Measurements from ENCODE around the gene CAPN3.

The CAPN3 gene

DNA sequence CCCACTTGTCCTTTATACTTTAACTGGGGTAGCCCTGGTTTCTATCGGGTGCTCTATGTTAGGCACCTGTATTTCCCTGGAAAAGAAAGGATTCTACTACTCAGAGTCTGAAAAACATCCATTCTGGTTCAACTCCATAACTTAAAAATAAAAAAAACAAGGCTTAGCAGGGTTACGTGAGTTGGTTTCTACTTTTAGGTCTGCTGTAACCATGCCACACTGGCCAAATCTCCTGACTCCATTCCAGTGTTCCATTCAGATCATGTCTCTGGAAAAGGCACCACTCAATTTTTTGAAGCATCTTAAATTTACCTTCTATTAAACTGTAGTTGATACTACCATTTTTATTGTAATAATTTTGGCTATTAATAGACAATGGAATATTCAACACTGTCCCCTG, 62.1 kb downstream of the CAPN3 start:
- Mint-ChIP-seq H3K4me1 (no peaks in the 10 kb centered on the region), H3K27ac (no peak overlapping the region), H3K9me3 (no peaks in the 10 kb centered on the region), H3K27me3 (no peaks in the 10 kb centered on the region), H3K36me3 (peaks cover 42% of the 10 kb centered on the region), H3K4me3 (no peak overlapping the region)
- CTCF ChIA-PET = no interaction called here
- DNase-seq = no peak

DNA sequence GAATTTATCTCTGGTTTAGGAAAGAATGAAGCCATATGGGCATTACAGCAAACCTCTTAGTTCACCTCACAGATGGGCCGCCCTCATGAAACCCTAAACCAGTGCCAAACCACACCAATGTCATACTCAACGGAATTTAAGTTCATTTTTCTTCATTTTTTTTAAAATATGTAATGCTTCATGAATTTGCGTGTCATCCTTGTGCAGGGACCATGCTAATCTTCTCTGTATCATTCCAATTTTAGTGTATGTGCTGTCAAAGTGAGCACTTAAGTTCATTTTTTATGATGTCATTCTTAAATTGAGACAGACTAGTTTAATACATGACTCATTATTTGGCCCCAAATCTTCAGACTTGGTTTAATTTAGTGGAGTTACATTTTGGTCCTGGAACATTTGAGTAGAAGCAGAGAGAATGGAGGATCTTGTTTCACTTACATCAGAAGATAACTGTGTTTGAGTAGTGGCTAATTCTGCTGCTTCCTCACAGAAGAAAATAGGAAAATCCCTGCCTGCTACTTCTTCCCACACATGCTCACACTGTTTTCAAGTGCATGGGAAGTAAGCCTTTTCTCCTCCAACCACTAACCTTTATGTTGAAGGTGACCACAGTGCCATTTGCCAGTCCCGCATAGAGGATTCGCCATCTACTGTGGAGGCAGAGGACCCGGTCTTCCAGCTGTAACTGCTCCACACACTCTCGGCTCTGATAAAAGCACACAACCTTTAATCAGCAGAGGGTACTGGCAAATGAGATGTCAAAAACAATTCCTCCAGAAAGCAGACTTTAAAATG, 68.3 kb downstream of the CAPN3 start:
- no peaks in the 10 kb centered on the region for H3K27me3 Mint-ChIP-seq
- H3K27ac Mint-ChIP-seq = no peak overlapping the region
- no peaks in the 10 kb centered on the region for H3K4me1 Mint-ChIP-seq
- CTCF ChIA-PET = no interaction called here
- no peak overlapping the region for H3K4me3 Mint-ChIP-seq
- no peaks in the 10 kb centered on the region for H3K9me3 Mint-ChIP-seq
- peaks cover 53% of the 10 kb centered on the region for H3K36me3 Mint-ChIP-seq
- DNase-seq = no peak

DNA sequence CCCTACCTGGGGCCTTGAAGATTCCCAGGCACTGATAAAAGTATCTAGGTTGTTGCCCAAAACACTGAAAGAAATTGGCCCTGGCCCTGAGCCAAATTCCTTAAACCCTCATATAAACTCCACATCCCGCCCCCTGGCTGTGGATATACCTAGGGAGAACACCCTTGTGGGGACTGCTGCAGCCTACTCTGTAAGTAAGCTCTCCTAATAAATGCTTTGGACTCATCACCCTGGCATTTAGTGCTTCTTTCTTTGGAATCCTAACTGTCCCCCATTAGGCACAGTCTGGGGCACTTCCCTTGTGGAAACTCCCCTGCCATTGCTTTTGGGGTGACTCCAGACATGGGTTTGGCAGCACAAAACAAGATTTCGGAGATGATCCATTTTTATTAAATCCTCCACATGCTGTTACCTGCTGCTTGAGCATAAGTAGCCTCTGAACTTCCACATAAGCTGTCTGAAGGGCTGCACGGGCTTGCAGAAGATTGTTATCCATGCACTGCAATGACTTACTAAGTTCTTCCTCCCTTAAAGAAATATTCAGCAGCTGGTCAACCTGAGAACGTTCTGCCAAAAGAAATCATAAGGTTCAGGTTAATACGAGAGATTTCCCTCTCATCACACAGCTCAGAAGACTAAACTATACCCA, 85.2 kb downstream of the CAPN3 start:
- H3K27ac Mint-ChIP-seq = no peak overlapping the region
- H3K36me3 Mint-ChIP-seq = peaks cover 25% of the 10 kb centered on the region
- H3K4me3 Mint-ChIP-seq = no peak overlapping the region
- no peaks in the 10 kb centered on the region for H3K27me3 Mint-ChIP-seq
- CTCF ChIA-PET = interaction anchor here (1.1 kb wide), 1 partner anchor 27 kb away, joined by 4 read pairs; no protein-coding TSS in a partner anchor
- DNase-seq = no peak
- H3K4me1 Mint-ChIP-seq = no peaks in the 10 kb centered on the region
- H3K9me3 Mint-ChIP-seq = no peaks in the 10 kb centered on the region

DNA sequence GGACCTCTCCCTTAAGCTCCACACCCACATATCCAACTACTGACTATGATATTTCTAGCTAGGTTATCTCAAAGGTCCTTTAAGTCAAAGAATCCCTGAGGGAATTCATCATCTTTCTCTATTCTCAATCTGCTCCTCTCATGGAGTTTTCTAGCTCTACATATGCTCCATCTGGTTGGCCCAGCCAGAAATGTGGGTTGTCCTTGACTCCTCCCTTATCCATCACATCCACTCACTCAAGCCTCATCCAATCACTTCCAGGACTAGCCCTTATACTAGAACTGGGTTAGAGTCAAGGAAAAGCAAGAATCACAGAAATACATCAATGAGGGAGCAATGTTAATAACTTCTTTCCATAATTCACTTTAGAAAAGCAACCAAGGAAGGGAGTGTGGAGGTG, 86.2 kb downstream of the CAPN3 start:
- DNase-seq = no peak
- no peaks in the 10 kb centered on the region for H3K27me3 Mint-ChIP-seq
- H3K27ac Mint-ChIP-seq = no peak overlapping the region
- H3K4me1 Mint-ChIP-seq = no peaks in the 10 kb centered on the region
- H3K36me3 Mint-ChIP-seq = peaks cover 34% of the 10 kb centered on the region
- no peaks in the 10 kb centered on the region for H3K9me3 Mint-ChIP-seq
- no peak overlapping the region for H3K4me3 Mint-ChIP-seq
- CTCF ChIA-PET = interaction anchor here (0.6 to 1.1 kb wide), 2 partner anchors 26 to 106 kb away, joined by 3 to 4 read pairs; no protein-coding TSS in a partner anchor

DNA sequence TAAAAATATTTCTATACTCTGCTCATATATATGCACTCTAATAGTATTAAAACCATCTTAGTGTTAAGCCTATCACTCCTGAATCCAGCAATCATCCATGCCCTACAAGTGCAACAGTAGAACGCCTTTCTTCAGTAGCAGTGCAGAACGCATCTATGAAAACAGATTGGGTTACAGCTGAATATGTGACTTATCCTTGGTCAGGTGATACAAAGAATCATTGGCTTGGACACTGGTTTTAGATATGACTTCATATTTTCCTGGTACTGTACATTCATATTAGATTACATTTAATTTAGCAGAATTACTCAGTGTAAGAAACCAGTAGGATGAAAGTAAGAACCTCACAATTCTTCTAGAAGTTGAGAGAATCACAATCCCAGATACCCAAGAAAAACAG, 88.3 kb downstream of the CAPN3 start:
- Mint-ChIP-seq H3K27ac (no peak overlapping the region), H3K4me3 (no peak overlapping the region), H3K9me3 (no peaks in the 10 kb centered on the region), H3K4me1 (no peaks in the 10 kb centered on the region), H3K36me3 (peaks cover 40% of the 10 kb centered on the region), H3K27me3 (no peaks in the 10 kb centered on the region)
- CTCF ChIA-PET = no interaction called here
- no peak for DNase-seq

DNA sequence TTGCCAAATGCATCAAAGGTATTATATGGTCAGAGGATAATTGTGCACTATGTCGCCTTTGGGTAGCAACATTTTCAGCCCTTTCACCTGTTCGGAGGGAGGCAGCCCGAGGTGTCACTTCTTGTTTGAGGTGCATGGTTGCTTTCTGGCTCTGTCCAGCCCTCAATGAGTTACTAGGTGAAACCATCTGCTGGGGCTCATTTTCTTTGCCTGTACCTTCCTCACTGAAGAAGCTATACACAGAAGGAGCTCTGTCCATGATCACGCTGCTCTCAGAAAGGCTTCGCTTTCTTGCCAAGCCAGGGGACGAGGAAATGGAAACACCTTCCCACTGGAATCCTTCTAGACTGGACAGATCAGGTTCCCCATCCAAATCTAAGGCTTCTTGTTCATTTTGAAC, 89.0 kb downstream of the CAPN3 start:
- H3K9me3 Mint-ChIP-seq = no peaks in the 10 kb centered on the region
- H3K4me1 Mint-ChIP-seq = no peaks in the 10 kb centered on the region
- no peaks in the 10 kb centered on the region for H3K27me3 Mint-ChIP-seq
- H3K36me3 Mint-ChIP-seq = peaks cover 40% of the 10 kb centered on the region
- DNase-seq = no peak
- CTCF ChIA-PET = no interaction called here
- H3K27ac Mint-ChIP-seq = no peak overlapping the region
- H3K4me3 Mint-ChIP-seq = no peak overlapping the region

DNA sequence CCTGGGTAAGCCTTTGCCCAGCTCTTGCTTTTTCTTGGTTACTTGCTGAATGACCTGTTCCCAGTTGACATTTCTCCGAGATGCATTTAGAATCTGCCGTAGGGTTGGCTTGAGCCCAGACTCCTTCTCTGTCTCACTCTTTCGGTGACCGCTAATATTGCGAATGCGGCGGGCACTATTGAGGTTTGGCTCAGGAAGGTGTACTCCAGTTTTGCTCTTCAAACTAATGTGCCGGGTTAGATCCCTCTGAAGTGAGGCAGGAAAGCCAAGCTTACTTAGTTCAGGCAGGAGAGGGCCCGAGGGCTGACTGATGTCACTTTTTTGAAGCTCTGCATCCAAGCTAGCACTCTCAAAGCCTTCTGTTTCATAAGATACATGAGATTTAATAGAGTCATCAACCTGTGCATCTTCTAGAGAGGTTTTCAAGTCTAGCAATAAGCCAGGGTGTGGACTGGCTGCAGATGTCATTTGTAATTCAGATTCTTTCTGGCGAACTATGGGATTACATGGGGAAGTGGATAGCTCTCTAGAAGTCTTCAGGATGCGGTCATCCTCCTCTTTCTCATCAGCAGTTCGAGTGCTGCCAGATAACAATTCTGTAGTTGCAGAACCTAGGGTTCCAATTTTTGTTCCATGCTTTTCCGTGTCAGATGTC, 90.6 kb downstream of the CAPN3 start:
- no peak overlapping the region for H3K4me3 Mint-ChIP-seq
- no peaks in the 10 kb centered on the region for H3K4me1 Mint-ChIP-seq
- H3K9me3 Mint-ChIP-seq = no peaks in the 10 kb centered on the region
- no peak overlapping the region for H3K27ac Mint-ChIP-seq
- no peak for DNase-seq
- no peaks in the 10 kb centered on the region for H3K27me3 Mint-ChIP-seq
- CTCF ChIA-PET = no interaction called here
- peaks cover 36% of the 10 kb centered on the region for H3K36me3 Mint-ChIP-seq

DNA sequence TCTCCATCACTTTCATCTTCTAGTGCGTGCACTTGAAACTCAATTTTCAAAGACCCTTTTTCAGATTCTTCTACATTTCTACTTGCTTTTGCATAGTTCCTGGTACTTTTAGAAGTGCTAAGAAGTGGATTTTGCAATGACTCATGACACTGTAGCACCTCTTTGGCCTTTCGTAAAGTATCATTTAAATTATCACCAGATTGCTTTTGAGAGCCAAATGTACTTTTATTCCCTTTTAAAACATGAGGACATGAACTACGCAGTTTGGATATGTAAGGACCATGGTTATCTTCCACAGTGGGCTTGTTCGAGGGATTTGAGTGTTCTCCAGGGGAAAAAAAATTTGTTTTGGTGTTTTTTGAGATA, 91.1 kb downstream of the CAPN3 start:
- no peak for DNase-seq
- Mint-ChIP-seq H3K27ac (no peak overlapping the region), H3K9me3 (no peaks in the 10 kb centered on the region), H3K4me3 (no peak overlapping the region), H3K4me1 (no peaks in the 10 kb centered on the region), H3K36me3 (peaks cover 33% of the 10 kb centered on the region), H3K27me3 (no peaks in the 10 kb centered on the region)
- CTCF ChIA-PET = no interaction called here

GRCh38 chr15:42453826-42454225, 94.5 kb downstream of the CAPN3 start:
- Mint-ChIP-seq H3K27ac (no peak overlapping the region), H3K4me1 (no peaks in the 10 kb centered on the region), H3K9me3 (no peaks in the 10 kb centered on the region), H3K27me3 (no peaks in the 10 kb centered on the region), H3K36me3 (peaks cover 25% of the 10 kb centered on the region), H3K4me3 (no peak overlapping the region)
- no peak for DNase-seq
- CTCF ChIA-PET = no interaction called here

GRCh38 chr15:42456531-42456930, 97.2 kb downstream of the CAPN3 start:
- no peaks in the 10 kb centered on the region for H3K27me3 Mint-ChIP-seq
- DNase-seq = no peak
- no peak overlapping the region for H3K27ac Mint-ChIP-seq
- H3K4me3 Mint-ChIP-seq = no peak overlapping the region
- H3K9me3 Mint-ChIP-seq = no peaks in the 10 kb centered on the region
- CTCF ChIA-PET = interaction anchor here (0.6 kb wide), 2 partner anchors 166 to 400 kb away, joined by 3 to 4 read pairs; no protein-coding TSS in a partner anchor
- H3K4me1 Mint-ChIP-seq = no peaks in the 10 kb centered on the region
- H3K36me3 Mint-ChIP-seq = peaks cover 8% of the 10 kb centered on the region

DNA sequence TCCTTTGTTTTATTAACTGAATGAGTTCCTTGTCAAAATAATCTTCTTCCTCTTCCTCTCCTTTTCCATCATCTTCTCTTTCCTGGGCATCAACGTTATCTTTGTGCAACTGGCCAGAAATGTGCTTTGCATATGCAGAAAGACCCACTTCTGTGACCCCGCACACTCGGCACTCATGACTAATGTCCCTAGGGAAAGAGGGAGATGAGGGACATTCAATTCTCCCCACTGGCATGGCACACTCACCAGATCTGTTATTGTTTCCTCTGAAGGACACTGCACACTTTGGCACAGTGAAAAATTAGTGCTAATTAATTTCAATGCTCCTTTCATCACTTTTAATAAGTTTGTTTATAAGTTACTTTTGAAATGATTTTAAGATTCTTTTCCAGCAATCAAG, 97.7 kb downstream of the CAPN3 start:
- H3K36me3 Mint-ChIP-seq = peaks cover 5% of the 10 kb centered on the region
- CTCF ChIA-PET = interaction anchor here (0.6 kb wide), 2 partner anchors 167 to 400 kb away, joined by 3 to 4 read pairs; no protein-coding TSS in a partner anchor
- no peaks in the 10 kb centered on the region for H3K9me3 Mint-ChIP-seq
- DNase-seq = no peak
- no peaks in the 10 kb centered on the region for H3K4me1 Mint-ChIP-seq
- H3K4me3 Mint-ChIP-seq = no peak overlapping the region
- H3K27me3 Mint-ChIP-seq = no peaks in the 10 kb centered on the region
- no peak overlapping the region for H3K27ac Mint-ChIP-seq

DNA sequence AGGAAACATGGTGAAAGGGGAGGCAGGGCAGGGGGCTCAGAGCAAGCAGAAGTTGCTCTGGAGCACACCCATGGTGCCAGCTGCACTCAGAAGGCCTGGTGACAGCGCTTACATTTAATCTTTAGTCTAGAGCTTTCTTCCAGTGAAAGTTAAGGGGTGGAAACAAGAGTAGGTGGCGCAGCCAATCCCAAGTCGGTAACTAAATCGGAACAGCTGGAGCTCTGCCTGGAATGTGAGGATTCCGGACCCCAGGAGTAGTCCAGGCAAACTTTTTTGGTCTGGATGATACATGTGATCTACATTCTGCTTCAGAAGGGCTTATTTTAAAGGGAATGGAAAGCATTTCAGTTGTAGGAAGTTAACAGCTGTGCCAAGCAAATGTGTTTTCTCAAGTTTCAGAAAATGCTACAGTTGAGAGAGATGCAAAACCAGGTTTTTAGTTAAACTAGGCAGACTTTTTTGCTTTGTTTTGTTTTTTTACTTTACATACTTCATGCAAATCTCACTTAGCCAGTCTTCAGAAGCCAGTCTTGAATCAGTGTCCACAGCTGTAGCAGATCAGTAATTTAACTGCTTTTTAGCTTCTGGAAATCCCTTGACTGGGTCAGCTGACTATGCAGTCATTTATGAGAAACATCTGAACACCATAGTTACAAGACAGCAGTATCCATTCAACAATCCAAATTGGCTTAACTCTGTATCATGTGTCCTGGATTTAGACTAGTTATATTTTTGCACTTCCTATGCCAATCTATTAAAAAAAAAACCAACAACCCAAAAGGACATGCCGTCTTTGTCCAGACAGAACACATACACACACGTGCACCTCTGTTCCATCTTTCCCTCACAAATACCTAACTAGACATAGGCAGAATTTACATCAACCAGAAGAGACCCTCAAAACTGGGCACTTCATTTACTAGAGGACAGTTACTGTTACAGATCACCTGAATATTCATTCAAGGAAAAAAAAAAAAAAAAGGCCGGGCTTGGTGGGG, 98.4 kb downstream of the CAPN3 start:
- peak overlapping the region; percentile 37 for H3K27ac Mint-ChIP-seq
- DNase-seq = no peak
- CTCF ChIA-PET = no interaction called here

GRCh38 chr15:42461261-42461660, 102.0 kb downstream of the CAPN3 start:
- CTCF ChIA-PET = interaction anchor here (1.0 to 1.4 kb wide), 2 partner anchors 10 to 38 kb away, joined by 3 to 7 read pairs; no protein-coding TSS in a partner anchor
- DNase-seq = no peak
- Mint-ChIP-seq H3K4me3 (no peak overlapping the region), H3K27ac (no peak overlapping the region), H3K9me3 (no peaks in the 10 kb centered on the region), H3K36me3 (peaks cover 19% of the 10 kb centered on the region), H3K27me3 (no peaks in the 10 kb centered on the region), H3K4me1 (no peaks in the 10 kb centered on the region)

More for the DNA sequence above, 98.4 kb downstream of the CAPN3 start:
- H3K36me3 Mint-ChIP-seq = peaks cover 5% of the 10 kb centered on the region
- H3K9me3 Mint-ChIP-seq = no peaks in the 10 kb centered on the region
- H3K4me1 Mint-ChIP-seq = no peaks in the 10 kb centered on the region
- no peaks in the 10 kb centered on the region for H3K27me3 Mint-ChIP-seq
- H3K4me3 Mint-ChIP-seq = no peak overlapping the region
